Fibroblast of mammary gland (primary cell): ENCODE data around the gene ZNF467.

Experiments
- DNase-seq: peaks from one replicate; pipeline ENCODE4 v3.0.0-alpha.2; 2010; ENCODE audit warnings: low read depth
- H3K4me3 ChIP-seq: 2 replicates; pipeline ENCODE4 v1.5.1; 2011; ENCODE audit warnings: low read depth, mild to moderate bottlenecking, low read length, moderate library complexity; ENCODE audit not compliant: control insufficient read depth
- CTCF ChIP-seq: conservative IDR thresholded peaks from 2 replicates; pipeline ENCODE4 v1.5.1; 2011; ENCODE audit warnings: low read depth, low read length, inconsistent platforms; ENCODE audit not compliant: control insufficient read depth, insufficient read depth

The ZNF467 gene

GRCh38 chr7:149752646-149753045, 20.7 kb downstream of the ZNF467 start:
- no peak for DNase-seq
- TF ChIP-seq CTCF, result no peak
- no peak overlapping the region for H3K4me3 ChIP-seq

- no peak for TF ChIP-seq CTCF
- no peak overlapping the region for H3K4me3 ChIP-seq
- no peak for DNase-seq
Observed at GRCh38 chr7:149751043-149751775, 22.2 kb downstream of the ZNF467 start.

- DNase-seq, result no peak
- no peak overlapping the region for H3K4me3 ChIP-seq
- TF ChIP-seq CTCF, result no peak
Observed at GRCh38 chr7:149750122-149750845, 23.1 kb downstream of the ZNF467 start.

GRCh38 chr7:149748076-149748874, 25.1 kb downstream of the ZNF467 start:
- no peak overlapping the region for H3K4me3 ChIP-seq
- DNase-seq, result no peak
- TF ChIP-seq CTCF, result no peak

- no peak overlapping the region for H3K4me3 ChIP-seq
- no peak for DNase-seq
- TF ChIP-seq CTCF, result no peak
Observed at GRCh38 chr7:149743476-149744255, 29.7 kb downstream of the ZNF467 start.
